Loucy (cell line): ENCODE measurements around the gene NIPBL.

Experiments used
- CTCF ChIP-seq: fragments of 200-600 bp; sonication (generic); conservative IDR thresholded peaks from 2 replicates; pipeline ENCODE4 v1.5.1; 2014; ENCODE audit warnings: mild to moderate bottlenecking, antibody characterized with exemption, low read length
- EZH2phosphoT487 ChIP-seq: fragments of 200-600 bp; IDR thresholded peaks from 2 replicates; pipeline ENCODE4 v1.6.1; 2018; ENCODE audit warnings: antibody characterized with exemption, mild to moderate bottlenecking, moderate library complexity, borderline replicate concordance

- TF ChIP-seq CTCF: no peak
- no peak for TF ChIP-seq EZH2phosphoT487
These were observed 1.3 kb downstream of the NIPBL start for GRCh38 chr5:36877667-36878391.
